GM19035 (cell line): ENCODE results near the gene GABBR2.

Experiments
- ATAC-seq: cut with Tn5 transposase; IDR thresholded peaks from one replicate; pipeline ENCODE4 v1.9.1; 2021; ENCODE audit not compliant: unreplicated experiment

GABBR2 gene

GRCh38 chr9:98635374-98635773 lies 73.4 kb downstream of the GABBR2 start:
- no peak for ATAC-seq

GRCh38 chr9:98634685-98635336 lies 73.9 kb downstream of the GABBR2 start:
- ATAC-seq: no peak

- no peak for ATAC-seq
Measured at GRCh38 chr9:98632839-98633238, 75.9 kb downstream of the GABBR2 start.

GRCh38 chr9:98627296-98627695 lies 81.4 kb downstream of the GABBR2 start:
- ATAC-seq: no peak

- ATAC-seq: no peak
Measured at GRCh38 chr9:98625728-98626127, 83.0 kb downstream of the GABBR2 start.

GRCh38 chr9:98619788-98620187 lies 88.9 kb downstream of the GABBR2 start:
- ATAC-seq: no peak

- no peak for ATAC-seq
Measured at GRCh38 chr9:98615633-98616032, 93.1 kb downstream of the GABBR2 start.

- no peak for ATAC-seq
Measured at GRCh38 chr9:98614941-98615340, 93.8 kb downstream of the GABBR2 start.

- no peak for ATAC-seq
Measured at GRCh38 chr9:98612061-98612752, 96.5 kb downstream of the GABBR2 start.

GRCh38 chr9:98611319-98611718 lies 97.4 kb downstream of the GABBR2 start:
- ATAC-seq: no peak

GRCh38 chr9:98610711-98611110 lies 98.0 kb downstream of the GABBR2 start:
- no peak for ATAC-seq

- ATAC-seq: no peak
Measured at GRCh38 chr9:98610211-98610610, 98.5 kb downstream of the GABBR2 start.

- ATAC-seq: no peak
Measured at GRCh38 chr9:98609646-98610045, 99.1 kb downstream of the GABBR2 start.

GRCh38 chr9:98607787-98608186 lies 100.9 kb downstream of the GABBR2 start:
- no peak for ATAC-seq

- no peak for ATAC-seq
Measured at GRCh38 chr9:98607152-98607551, 101.6 kb downstream of the GABBR2 start.

- ATAC-seq: no peak
Measured at GRCh38 chr9:98606730-98607129, 102.0 kb downstream of the GABBR2 start.

GRCh38 chr9:98605116-98605515 lies 103.6 kb downstream of the GABBR2 start:
- no peak for ATAC-seq

- ATAC-seq: no peak
Measured at GRCh38 chr9:98603821-98604383, 104.8 kb downstream of the GABBR2 start.

- no peak for ATAC-seq
Measured at GRCh38 chr9:98602839-98603500, 105.8 kb downstream of the GABBR2 start.

GRCh38 chr9:98600631-98601030 lies 108.1 kb downstream of the GABBR2 start:
- no peak for ATAC-seq

- no peak for ATAC-seq
Measured at GRCh38 chr9:98599566-98600216, 109.0 kb downstream of the GABBR2 start.
